HCT116 (cell line): ENCODE results near the gene STX12. TPM values are rescaled to one million over a fixed set of nuclear protein-coding genes. Genes with fewer than 3 reads are reported as not detected.

Source experiments
- ATAC-seq: fragments of 200-7000 bp; cut with Tn5 transposase; 2 replicates; pipeline ENCODE4 v1.9.1; 2020; ENCODE audit warnings: mild to moderate bottlenecking, moderate library complexity
- BruUV-seq: library from RNA; stranded (reverse); fragments of 400-500 nt; replicated peaks from 2 replicates; lab custom pipeline; 2021; lab: Mats Ljungman, UMichigan
- CTCF ChIA-PET: fragments of 300-600 bp; sonication (Branson Sonifier 250); formaldehyde crosslinking; loops from one replicate; lab custom pipeline; 2021; ENCODE audit warnings: antibody characterized with exemption; lab: Charles Lee
- POLR2A ChIA-PET: fragments of 300-600, 350-600 bp; sonication (Branson Sonifier 250); formaldehyde crosslinking; loops from one replicate; lab custom pipeline; 2021; ENCODE audit warnings: antibody characterized with exemption; lab: Charles Lee
- RAD21 ChIA-PET, 2 experiments: fragments of 300-600 bp; sonication (Branson Sonifier 250); formaldehyde crosslinking; loops; one replicate each; lab custom pipeline; 2023; ENCODE audit warnings: low total read pairs in 2 of 2; ENCODE audit not compliant: uncharacterized antibody in 2 of 2, unreplicated experiment in 2 of 2, low non-redundant PET in 1 of 2; lab: Charles Lee
- DNase-seq: peaks from one replicate; pipeline ENCODE4 v3.0.0-alpha.2; 2010; ENCODE audit warnings: low read depth, low spot score
- H2AFZ ChIP-seq: fragments of 200-600 bp; shearing (Covaris generic), sonication (generic); 2 replicates; pipeline ENCODE4 v1.6.1; 2017; ENCODE audit warnings: low read depth, mixed run types, mixed read lengths, antibody characterized with exemption, low read length; ENCODE audit not compliant: poor library complexity, severe bottlenecking
- H3K27ac ChIP-seq: 2 replicates; pipeline ENCODE4 v1.5.1; 2012; ENCODE audit warnings: low read depth, low read length
- H3K27me3 ChIP-seq: fragments of 200-600 bp; sonication (generic); 2 replicates; pipeline ENCODE4 v1.6.1; 2016; ENCODE audit warnings: mixed run types, low read length, mixed read lengths; ENCODE audit not compliant: insufficient read depth
- H3K36me3 ChIP-seq, 2 experiments: fragments of 200-500 bp in 1 of 2; fragments of 200-600 bp in 1 of 2; sonication (Bioruptor generic) in 1 of 2; sonication (generic) in 1 of 2; 2 replicates each; pipeline versions ENCODE4 v1.5.1 to v1.6.1; 2014 to 2016; ENCODE audit warnings: low read length in 2 of 2, inconsistent platforms in 1 of 2, mixed read lengths in 1 of 2, mixed run types in 1 of 2; ENCODE audit not compliant: insufficient read depth in 2 of 2, control insufficient read depth in 1 of 2
- H3K4me1 ChIP-seq, 2 experiments: fragments of 200-600 bp in 1 of 2; sonication (generic) in 1 of 2; 2 replicates each; pipeline versions ENCODE4 v1.5.1 to v1.6.1; 2012 to 2017; ENCODE audit warnings: low read length in 2 of 2, inconsistent platforms in 1 of 2, mild to moderate bottlenecking in 1 of 2, mixed read lengths in 1 of 2, mixed run types in 1 of 2, moderate library complexity in 1 of 2; ENCODE audit not compliant: insufficient read depth in 2 of 2, control insufficient read depth in 1 of 2
- H3K4me2 ChIP-seq: fragments of 200-600 bp; sonication (generic); 2 replicates; pipeline ENCODE4 v1.6.1; 2017; ENCODE audit warnings: mixed run types, low read length, mixed read lengths
- H3K4me3 ChIP-seq, 2 experiments: fragments of 200-600 bp in 1 of 2; sonication (generic) in 1 of 2; replicated peaks in 1 of 2; 2 replicates each; pipeline ENCODE4 v1.5.1; 2011 to 2016; ENCODE audit warnings: low read length in 2 of 2, control low read depth in 1 of 2, low read depth in 1 of 2, mild to moderate bottlenecking in 1 of 2, mixed read lengths in 1 of 2, mixed run types in 1 of 2
- H3K79me2 ChIP-seq: fragments of 200-600 bp; sonication (generic); 2 replicates; pipeline ENCODE4 v1.6.1; 2017; ENCODE audit warnings: mild to moderate bottlenecking, mixed run types, low read length, moderate library complexity, mixed read lengths; ENCODE audit not compliant: insufficient read depth
- H3K9ac ChIP-seq: fragments of 200-600 bp; sonication (generic); 2 replicates; pipeline ENCODE4 v1.6.1; 2016; ENCODE audit warnings: low read length, mixed read lengths
- H3K9me2 ChIP-seq: fragments of 200-600 bp; sonication (generic), shearing (Covaris generic); 2 replicates; pipeline ENCODE4 v1.6.1; 2017; ENCODE audit warnings: mixed run types, mild to moderate bottlenecking, moderate library complexity; ENCODE audit not compliant: insufficient read depth
- H3K9me3 ChIP-seq, 2 experiments: fragments of 200-500 bp in 1 of 2; fragments of 200-600 bp in 1 of 2; sonication (Bioruptor generic) in 1 of 2; sonication (generic) in 1 of 2; 2 replicates each; pipeline ENCODE4 v1.6.1; 2014 to 2017; ENCODE audit warnings: low read length in 2 of 2, mixed read lengths in 2 of 2, inconsistent platforms in 1 of 2, low read depth in 1 of 2, mild to moderate bottlenecking in 1 of 2, mixed run types in 1 of 2, moderate library complexity in 1 of 2; ENCODE audit not compliant: control insufficient read depth in 1 of 2, insufficient read depth in 1 of 2
- H4K20me1 ChIP-seq: fragments of 200-600 bp; sonication (generic), shearing (Covaris generic); 2 replicates; pipeline ENCODE4 v1.6.1; 2017; ENCODE audit warnings: mixed run types, mild to moderate bottlenecking, moderate library complexity; ENCODE audit not compliant: insufficient read depth
- CBX3 ChIP-seq: IDR thresholded peaks from 2 replicates; pipeline ENCODE4 v1.6.1; 2012; ENCODE audit warnings: low read depth
- CEBPB ChIP-seq: IDR thresholded peaks from 2 replicates; pipeline ENCODE4 v1.6.1; 2012; ENCODE audit warnings: low read depth
- CTCF ChIP-seq, 3 experiments: fragments of 200-600 bp in 1 of 3; sonication (generic) in 1 of 3; IDR thresholded peaks in 2 of 3; conservative IDR thresholded peaks in 1 of 3; 2 replicates each; pipeline ENCODE4 v1.5.1; 2012 to 2017; ENCODE audit warnings: low read depth in 2 of 3, low read length in 2 of 3, antibody characterized with exemption in 1 of 3, borderline replicate concordance in 1 of 3, control low read depth in 1 of 3, mild to moderate bottlenecking in 1 of 3, mixed read lengths in 1 of 3, mixed run types in 1 of 3, moderate library complexity in 1 of 3; ENCODE audit not compliant: insufficient read depth in 1 of 3
- EGR1 ChIP-seq: IDR thresholded peaks from 2 replicates; pipeline ENCODE4 v1.6.1; 2012; ENCODE audit warnings: low read depth
- ELF1 ChIP-seq: IDR thresholded peaks from 2 replicates; pipeline ENCODE4 v1.6.1; 2012; ENCODE audit warnings: low read depth, borderline replicate concordance
- EZH2 ChIP-seq: fragments of 200-600 bp; sonication (generic); IDR thresholded peaks from 2 replicates; pipeline ENCODE4 v1.6.1; 2017; ENCODE audit warnings: antibody characterized with exemption, mixed run types
- EZH2phosphoT487 ChIP-seq: fragments of 200-600 bp; IDR thresholded peaks from 2 replicates; pipeline ENCODE4 v1.6.1; 2018; ENCODE audit warnings: antibody characterized with exemption, borderline replicate concordance
- FOSL1 ChIP-seq: IDR thresholded peaks from 2 replicates; pipeline ENCODE4 v1.6.1; 2012; ENCODE audit warnings: low read depth
- JUND ChIP-seq: IDR thresholded peaks from 2 replicates; pipeline ENCODE4 v1.6.1; 2012
- MAX ChIP-seq: IDR thresholded peaks from 2 replicates; pipeline ENCODE4 v1.6.1; 2012
- POLR2A ChIP-seq: IDR thresholded peaks from 2 replicates; pipeline ENCODE4 v1.7.0; 2011; ENCODE audit warnings: borderline replicate concordance; ENCODE audit not compliant: insufficient read depth, insufficient read length; ENCODE audit errors: extremely low read depth
- POLR2AphosphoS5 ChIP-seq: IDR thresholded peaks from 2 replicates; pipeline ENCODE4 v1.6.1; 2011; ENCODE audit warnings: mild to moderate bottlenecking, low read depth, low read length, moderate library complexity
- RAD21 ChIP-seq: IDR thresholded peaks from 2 replicates; pipeline ENCODE4 v1.6.1; 2012; ENCODE audit warnings: low read depth, mild to moderate bottlenecking
- SIN3A ChIP-seq: IDR thresholded peaks from 2 replicates; pipeline ENCODE4 v1.6.1; 2012; ENCODE audit warnings: low read depth
- SP1 ChIP-seq: IDR thresholded peaks from 2 replicates; pipeline ENCODE4 v1.6.1; 2012; ENCODE audit warnings: low read depth
- SRF ChIP-seq: IDR thresholded peaks from 2 replicates; pipeline ENCODE4 v1.6.1; 2012; ENCODE audit warnings: low read depth
- TCF7L2 ChIP-seq: IDR thresholded peaks from 2 replicates; pipeline ENCODE4 v1.7.0; 2011; ENCODE audit warnings: borderline replicate concordance, inconsistent platforms; ENCODE audit not compliant: insufficient read depth, insufficient read length; ENCODE audit errors: extremely low read depth
- YY1 ChIP-seq: IDR thresholded peaks from 2 replicates; pipeline ENCODE4 v1.6.1; 2011; ENCODE audit warnings: low read length, low read depth, moderate library complexity, mild to moderate bottlenecking; ENCODE audit not compliant: insufficient replicate concordance; ENCODE audit errors: extremely low read depth
- ZFX ChIP-seq: fragments of 450-650 bp; IDR thresholded peaks from 2 replicates; pipeline ENCODE4 v1.6.1; 2017
- ZNF274 ChIP-seq: fragments of 200-500 bp; sonication (Bioruptor generic); IDR thresholded peaks from 2 replicates; pipeline ENCODE4 v1.6.1; 2014; ENCODE audit warnings: mild to moderate bottlenecking, low read depth, low read length, inconsistent platforms
- intact Hi-C: fragments of 100-400 bp; cut with micrococcal nuclease; formaldehyde crosslinking; loops from 2 replicates; pipeline ENCODE4 v1.10.0; 2022
- total RNA-seq: library from RNA; stranded (reverse); gene quantifications from one replicate; pipeline ENCODE4 v1.2.1, GENCODE V29; 2021; ENCODE audit not compliant: unreplicated experiment
- TF ChIP-seq, protein P1 (sequence below): IDR thresholded peaks from 2 replicates; pipeline ENCODE4 v1.6.1; 2011; ENCODE audit warnings: mild to moderate bottlenecking, low read length, moderate library complexity; ENCODE audit not compliant: insufficient replicate concordance; ENCODE audit errors: extremely low read depth

STX12 gene
- total RNA-seq, 1 experiment from 2014 or later: 27.6 TPM

- H3K4me3 ChIP-seq: peak within 1 kb of the TSS; percentile 94 to 97
- H2AFZ ChIP-seq: no peak within 1 kb of the TSS
- peaks cover 0 to 6% of the 10 kb centered on the region in 2 experiments; a peak in 1 of 4 replicates for H3K9me3 ChIP-seq
- DNase-seq: peak; percentile 91
- peak within 1 kb of the TSS; percentile 73 for H3K27ac ChIP-seq
- intact Hi-C loops: loop anchor here (5.0 kb wide), 1 partner anchor 159 kb away; the partner anchor contains the start of gene IFI6
- ChIA-PET CTCF (interaction anchor here (0.5 to 1.4 kb wide), 4 partner anchors 58 to 188 kb away, joined by 3 to 5 read pairs (median 4); partner anchors contain the start of genes FAM76A and STX12), RAD21 (no interaction called here), POLR2A (interaction anchor here (1.1 to 1.9 kb wide), 4 partner anchors 58 to 159 kb away, joined by 5 to 7 read pairs (median 6); partner anchors contain the start of genes FAM76A, IFI6 and STX12)
- H3K4me1 ChIP-seq: peaks cover 9 to 26% of the 10 kb centered on the region in 2 experiments
- BruUV-seq: TSS peak; percentile 42
- H3K9me2 ChIP-seq: no peaks in the 10 kb centered on the region
- H3K79me2 ChIP-seq: peaks cover 52% of the 10 kb centered on the region
- ATAC-seq: peak; percentile 99
- peak within 1 kb of the TSS; percentile 79 for H3K4me2 ChIP-seq
- peak within 1 kb of the TSS; percentile 97 for H3K9ac ChIP-seq
- H3K27me3 ChIP-seq: no peaks in the 10 kb centered on the region
- no peaks in the 10 kb centered on the region; the same call in 1 of the 2 replicates for H4K20me1 ChIP-seq
- H3K36me3 ChIP-seq: peaks cover 11 to 33% of the 10 kb centered on the region in 2 experiments
- TF ChIP-seq CTCF (IDR thresholded peaks at IDR 0.05 in 2 of 3, conservative IDR thresholded peaks at IDR 0.05 in 1 of 3; ENCODE audit: borderline replicate concordance in 1 of 3, insufficient read depth in 1 of 3, low read depth in 2 of 3, low read length in 2 of 3) (no peak), ZNF274 (no peak), SP1 (no peak), CEBPB (no peak), ELF1 (no peak), CBX3 (peak; percentile 69), MAX (peak; percentile 17; the same call in 1 of the 2 replicates), SRF (no peak), FOSL1 (no peak), SIN3A (peak; percentile 61; the same call in 1 of the 2 replicates), POLR2A (peak; percentile 97), EZH2 (no peak), JUND (no peak), ZFX (peak; percentile 89), EZH2phosphoT487 (no peak), RAD21 (no peak), EGR1 (0 out of 2 replicates have a peak, but pooled peaks have one; percentile 40), POLR2AphosphoS5 (peak; percentile 99), YY1 (peak; percentile 97), TCF7L2 (peak; percentile 33)
- TF ChIP-seq, protein P1, sequence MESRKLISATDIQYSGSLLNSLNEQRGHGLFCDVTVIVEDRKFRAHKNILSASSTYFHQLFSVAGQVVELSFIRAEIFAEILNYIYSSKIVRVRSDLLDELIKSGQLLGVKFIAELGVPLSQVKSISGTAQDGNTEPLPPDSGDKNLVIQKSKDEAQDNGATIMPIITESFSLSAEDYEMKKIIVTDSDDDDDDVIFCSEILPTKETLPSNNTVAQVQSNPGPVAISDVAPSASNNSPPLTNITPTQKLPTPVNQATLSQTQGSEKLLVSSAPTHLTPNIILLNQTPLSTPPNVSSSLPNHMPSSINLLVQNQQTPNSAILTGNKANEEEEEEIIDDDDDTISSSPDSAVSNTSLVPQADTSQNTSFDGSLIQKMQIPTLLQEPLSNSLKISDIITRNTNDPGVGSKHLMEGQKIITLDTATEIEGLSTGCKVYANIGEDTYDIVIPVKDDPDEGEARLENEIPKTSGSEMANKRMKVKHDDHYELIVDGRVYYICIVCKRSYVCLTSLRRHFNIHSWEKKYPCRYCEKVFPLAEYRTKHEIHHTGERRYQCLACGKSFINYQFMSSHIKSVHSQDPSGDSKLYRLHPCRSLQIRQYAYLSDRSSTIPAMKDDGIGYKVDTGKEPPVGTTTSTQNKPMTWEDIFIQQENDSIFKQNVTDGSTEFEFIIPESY: no peak
Measured at GRCh38 chr1:27830621-27831440, 57.8 kb downstream of the STX12 start, which contains the start of gene PPP1R8. Gene PPP1R8, plus strand, starts transcription at chr1:27830782. Its CDS starts 54 bp downstream, at chr1:27830836.
